Putamen (tissue), 1 donor: ENCODE data around the gene SCLY.

Source experiments
- DNase-seq: peaks from one replicate; pipeline ENCODE4 v3.0.0-alpha.2; 2016; ENCODE audit warnings: low spot score

The SCLY gene

GRCh38 chr2:238140040-238140439, 79.2 kb downstream of the SCLY start:
- no peak for DNase-seq

GRCh38 chr2:238140721-238141540, 80.1 kb downstream of the SCLY start:
- no peak for DNase-seq

- no peak for DNase-seq
These were observed 80.9 kb downstream of the SCLY start for GRCh38 chr2:238141541-238142318.

- no peak for DNase-seq
These were observed 81.8 kb downstream of the SCLY start for GRCh38 chr2:238142382-238143205.

GRCh38 chr2:238143239-238143951, 82.6 kb downstream of the SCLY start:
- DNase-seq: no peak

- no peak for DNase-seq
These were observed 83.5 kb downstream of the SCLY start for GRCh38 chr2:238144262-238144661.

GRCh38 chr2:238145046-238145445, 84.2 kb downstream of the SCLY start:
- DNase-seq: no peak

- no peak for DNase-seq
These were observed 85.0 kb downstream of the SCLY start for GRCh38 chr2:238145851-238146250.

- DNase-seq: no peak
These were observed 86.2 kb downstream of the SCLY start for GRCh38 chr2:238146884-238147544.

- no peak for DNase-seq
These were observed 88.2 kb downstream of the SCLY start for GRCh38 chr2:238148981-238149380.
